Smooth muscle cell (in vitro differentiated cells): ENCODE results near the gene SLC6A6. TPM values are rescaled to one million over a fixed set of nuclear protein-coding genes. Genes with fewer than 3 reads are reported as not detected.

ENCODE experiments used
- DNase-seq: peaks from one replicate; lab custom pipeline; 2025; ENCODE audit not compliant: unreplicated experiment; lab: John Stamatoyannopoulos, UW
- H2AFZ ChIP-seq: fragments of 200-600 bp; sonication (generic); 2 replicates; pipeline ENCODE4 v1.6.0; 2016; ENCODE audit warnings: antibody characterized with exemption, low read depth, mild to moderate bottlenecking
- H3F3A ChIP-seq: fragments of 200-600 bp; sonication (generic); 2 replicates; pipeline ENCODE4 v1.6.0; 2017; ENCODE audit warnings: antibody characterized with exemption, low read depth
- H3K27ac ChIP-seq: fragments of 200-600 bp; sonication (generic); 2 replicates; pipeline ENCODE4 v1.5.1; 2016; ENCODE audit warnings: low read depth, mild to moderate bottlenecking
- H3K27me3 ChIP-seq: fragments of 200-600 bp; sonication (generic); 2 replicates; pipeline ENCODE4 v1.6.1; 2016; ENCODE audit warnings: low read depth, mild to moderate bottlenecking
- H3K36me3 ChIP-seq: fragments of 200-600 bp; sonication (generic); 2 replicates; pipeline ENCODE4 v1.5.1; 2016; ENCODE audit warnings: low read depth
- H3K4me1 ChIP-seq: fragments of 200-600 bp; sonication (generic); 2 replicates; pipeline ENCODE4 v1.5.1; 2016; ENCODE audit warnings: low read depth
- H3K4me2 ChIP-seq: fragments of 200-600 bp; sonication (generic); 2 replicates; pipeline ENCODE4 v1.6.0; 2016; ENCODE audit warnings: mild to moderate bottlenecking
- H3K4me3 ChIP-seq: fragments of 200-600 bp; sonication (generic); 2 replicates; pipeline ENCODE4 v1.5.1; 2016; ENCODE audit warnings: mild to moderate bottlenecking
- H3K79me2 ChIP-seq: fragments of 200-600 bp; sonication (generic); 2 replicates; pipeline ENCODE4 v1.6.0; 2016; ENCODE audit warnings: low read depth, mild to moderate bottlenecking
- H3K9ac ChIP-seq: fragments of 200-600 bp; sonication (generic); 2 replicates; pipeline ENCODE4 v1.6.0; 2016; ENCODE audit warnings: low read depth
- H3K9me3 ChIP-seq: fragments of 200-600 bp; sonication (generic); replicated peaks from 2 replicates; pipeline ENCODE4 v1.5.1; 2016; ENCODE audit warnings: low read depth
- H4K20me1 ChIP-seq: fragments of 200-600 bp; sonication (generic); 2 replicates; pipeline ENCODE4 v1.6.0; 2016; ENCODE audit warnings: low read depth
- WGBS: methylation state at CpG from one replicate; pipeline ENCODE4 v1.1.7; 2016; ENCODE audit warnings: low lambda C conversion rate; 5-methylcytosine and 5-hydroxymethylcytosine counted together
- polyA plus RNA-seq: library from polyadenylated mRNA; unstranded; fragments of >200 nt; fragmentation: Nextera tagmentation; extraction: Ambion mirVana; gene quantifications from 2 replicates; pipeline ENCODE4 v1.2.1, GENCODE V29; 2016
- total RNA-seq: library from RNA; depleted of rRNA; stranded (reverse); fragments of >200 nt; gene quantifications from 2 replicates; pipeline ENCODE4 v1.2.3, GENCODE V29; 2014
- TF ChIP-seq, protein P1 (sequence below): fragments of 200-600 bp; sonication (generic); IDR thresholded peaks from 2 replicates; pipeline ENCODE4 v1.5.1; 2017; ENCODE audit warnings: borderline replicate concordance, mild to moderate bottlenecking, antibody characterized with exemption; ENCODE audit not compliant: insufficient read depth, poor library complexity, severe bottlenecking

SLC6A6 gene
- total and polyA plus RNA-seq, 2 experiments from 2014 or later = 9.4 to 11.7 TPM

GRCh38 chr3:14448756-14449727, 46.6 kb downstream of the SLC6A6 start:
- WGBS = 96% methylated on average over 15 of the region's 15 CpGs
- Histone ChIP-seq H3K27me3 (no peaks in the 10 kb centered on the region), H3K9ac (no peak overlapping the region), H3K4me2 (no peak overlapping the region), H3F3A (peaks cover 10% of the 10 kb centered on the region), H3K4me3 (no peak overlapping the region), H3K27ac (no peak overlapping the region), H3K4me1 (no peaks in the 10 kb centered on the region), H4K20me1 (no peaks in the 10 kb centered on the region), H3K79me2 (no peaks in the 10 kb centered on the region), H3K9me3 (no peaks in the 10 kb centered on the region), H3K36me3 (peaks cover 8% of the 10 kb centered on the region), H2AFZ (no peak overlapping the region)
- DNase-seq = no peak
- TF ChIP-seq, protein P1, sequence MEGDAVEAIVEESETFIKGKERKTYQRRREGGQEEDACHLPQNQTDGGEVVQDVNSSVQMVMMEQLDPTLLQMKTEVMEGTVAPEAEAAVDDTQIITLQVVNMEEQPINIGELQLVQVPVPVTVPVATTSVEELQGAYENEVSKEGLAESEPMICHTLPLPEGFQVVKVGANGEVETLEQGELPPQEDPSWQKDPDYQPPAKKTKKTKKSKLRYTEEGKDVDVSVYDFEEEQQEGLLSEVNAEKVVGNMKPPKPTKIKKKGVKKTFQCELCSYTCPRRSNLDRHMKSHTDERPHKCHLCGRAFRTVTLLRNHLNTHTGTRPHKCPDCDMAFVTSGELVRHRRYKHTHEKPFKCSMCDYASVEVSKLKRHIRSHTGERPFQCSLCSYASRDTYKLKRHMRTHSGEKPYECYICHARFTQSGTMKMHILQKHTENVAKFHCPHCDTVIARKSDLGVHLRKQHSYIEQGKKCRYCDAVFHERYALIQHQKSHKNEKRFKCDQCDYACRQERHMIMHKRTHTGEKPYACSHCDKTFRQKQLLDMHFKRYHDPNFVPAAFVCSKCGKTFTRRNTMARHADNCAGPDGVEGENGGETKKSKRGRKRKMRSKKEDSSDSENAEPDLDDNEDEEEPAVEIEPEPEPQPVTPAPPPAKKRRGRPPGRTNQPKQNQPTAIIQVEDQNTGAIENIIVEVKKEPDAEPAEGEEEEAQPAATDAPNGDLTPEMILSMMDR = no peak

GRCh38 chr3:14450506-14450905, 48.1 kb downstream of the SLC6A6 start:
- WGBS = 94% methylated on average over 3 of the region's 3 CpGs
- H2AFZ ChIP-seq = no peak overlapping the region
- H3K9me3 ChIP-seq = no peaks in the 10 kb centered on the region
- H3F3A ChIP-seq = peaks cover 10% of the 10 kb centered on the region
- no peak overlapping the region for H3K9ac ChIP-seq
- peaks cover 8% of the 10 kb centered on the region for H3K36me3 ChIP-seq
- H3K4me1 ChIP-seq = no peaks in the 10 kb centered on the region
- no peak overlapping the region for H3K4me2 ChIP-seq
- H4K20me1 ChIP-seq = no peaks in the 10 kb centered on the region
- H3K27ac ChIP-seq = no peak overlapping the region
- H3K4me3 ChIP-seq = no peak overlapping the region
- TF ChIP-seq, protein P1 = no peak
- no peaks in the 10 kb centered on the region for H3K79me2 ChIP-seq
- DNase-seq = no peak
- no peaks in the 10 kb centered on the region for H3K27me3 ChIP-seq

DNA sequence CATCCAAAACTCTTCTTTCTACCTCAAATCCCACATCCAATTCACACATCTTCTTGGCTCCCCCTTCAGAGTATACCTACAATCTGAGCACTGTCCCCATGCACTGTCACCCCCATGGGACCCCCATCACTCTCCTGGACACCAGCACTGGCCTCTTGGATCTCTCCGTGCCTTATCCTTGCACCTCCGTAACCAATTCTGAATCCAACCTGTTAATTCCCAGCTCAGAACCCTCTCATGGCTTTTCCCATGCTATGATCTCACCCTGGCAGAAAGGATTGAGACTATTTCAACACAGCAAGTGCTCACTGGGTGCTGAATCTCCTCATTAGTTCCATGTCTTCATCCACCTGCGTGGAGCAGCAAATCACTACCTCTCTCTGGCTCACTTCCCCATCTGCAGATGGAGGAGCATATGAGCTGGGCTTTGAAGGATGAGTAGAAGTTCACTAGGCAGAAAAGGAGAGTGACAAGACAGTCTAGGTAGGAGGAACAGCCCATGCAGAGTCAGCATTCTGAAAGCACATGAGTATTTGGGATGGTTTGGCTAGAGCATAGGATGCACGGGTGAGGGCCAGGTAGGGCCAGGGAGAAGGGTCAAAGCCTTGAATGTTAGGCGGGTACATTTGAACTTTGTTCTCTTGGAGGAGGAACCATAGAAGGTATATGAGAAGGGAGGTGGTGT, 48.7 kb downstream of the SLC6A6 start:
- H2AFZ ChIP-seq = no peak overlapping the region
- TF ChIP-seq, protein P1 = no peak
- no peaks in the 10 kb centered on the region for H3K27me3 ChIP-seq
- no peaks in the 10 kb centered on the region for H4K20me1 ChIP-seq
- WGBS = 97% methylated on average over 5 of the region's 5 CpGs
- H3K9me3 ChIP-seq = no peaks in the 10 kb centered on the region
- H3K4me2 ChIP-seq = no peak overlapping the region
- peaks cover 10% of the 10 kb centered on the region for H3F3A ChIP-seq
- peaks cover 8% of the 10 kb centered on the region for H3K36me3 ChIP-seq
- H3K27ac ChIP-seq = no peak overlapping the region
- no peak overlapping the region for H3K4me3 ChIP-seq
- no peak overlapping the region for H3K9ac ChIP-seq
- DNase-seq = no peak
- no peaks in the 10 kb centered on the region for H3K4me1 ChIP-seq
- no peaks in the 10 kb centered on the region for H3K79me2 ChIP-seq
